ENCODE data around the gene TACC2. TPM values are rescaled to one million over a fixed set of nuclear protein-coding genes. Genes with fewer than 3 reads are reported as not detected.

TACC2 gene
- total and polyA plus RNA-seq, 2 experiments from 2014 or later = 30.8 to 35.9 TPM

DNA sequence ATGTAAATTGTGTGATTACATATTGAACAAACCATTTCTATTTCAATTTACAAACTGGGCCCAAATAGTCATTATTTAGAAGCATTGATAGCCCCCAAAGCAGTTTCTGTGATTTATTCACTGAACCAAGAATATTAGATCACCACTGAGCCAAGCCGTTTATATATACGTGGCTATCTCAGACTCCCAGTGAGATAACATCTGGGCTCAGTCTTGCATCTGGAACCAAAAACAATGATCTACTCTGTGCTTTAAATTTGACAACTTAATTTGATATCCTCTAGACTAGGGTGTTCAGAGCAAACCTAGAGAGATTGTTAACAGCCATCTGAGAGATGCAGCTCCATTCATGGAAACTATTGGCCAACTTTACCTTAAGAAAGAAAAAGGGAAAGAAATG lies 240.7 kb downstream of the TACC2 start:
- Histone ChIP-seq H3K9me2 (ENCODE audit: insufficient read depth) (no peaks in the 10 kb centered on the region), H3K27ac (ENCODE audit: low read depth) (no peak overlapping the region), H3K27me3 (ENCODE audit: insufficient read depth) (no peaks in the 10 kb centered on the region), H3K36me3 (ENCODE audit: insufficient read depth) (peaks cover 30% of the 10 kb centered on the region), H3F3A (replicated peaks; ENCODE audit: low read depth) (no peaks in the 10 kb centered on the region), H3K4me2 (no peak overlapping the region), H3K4me1 (ENCODE audit: insufficient read depth) (no peaks in the 10 kb centered on the region), H3K79me2 (replicated peaks; ENCODE audit: insufficient read depth) (no peaks in the 10 kb centered on the region), H4K20me1 (replicated peaks; ENCODE audit: insufficient read depth) (no peaks in the 10 kb centered on the region), H3K4me3 (no peak overlapping the region), H2AFZ (no peak overlapping the region)
- no peak for ATAC-seq
- TF ChIP-seq, protein P1, sequence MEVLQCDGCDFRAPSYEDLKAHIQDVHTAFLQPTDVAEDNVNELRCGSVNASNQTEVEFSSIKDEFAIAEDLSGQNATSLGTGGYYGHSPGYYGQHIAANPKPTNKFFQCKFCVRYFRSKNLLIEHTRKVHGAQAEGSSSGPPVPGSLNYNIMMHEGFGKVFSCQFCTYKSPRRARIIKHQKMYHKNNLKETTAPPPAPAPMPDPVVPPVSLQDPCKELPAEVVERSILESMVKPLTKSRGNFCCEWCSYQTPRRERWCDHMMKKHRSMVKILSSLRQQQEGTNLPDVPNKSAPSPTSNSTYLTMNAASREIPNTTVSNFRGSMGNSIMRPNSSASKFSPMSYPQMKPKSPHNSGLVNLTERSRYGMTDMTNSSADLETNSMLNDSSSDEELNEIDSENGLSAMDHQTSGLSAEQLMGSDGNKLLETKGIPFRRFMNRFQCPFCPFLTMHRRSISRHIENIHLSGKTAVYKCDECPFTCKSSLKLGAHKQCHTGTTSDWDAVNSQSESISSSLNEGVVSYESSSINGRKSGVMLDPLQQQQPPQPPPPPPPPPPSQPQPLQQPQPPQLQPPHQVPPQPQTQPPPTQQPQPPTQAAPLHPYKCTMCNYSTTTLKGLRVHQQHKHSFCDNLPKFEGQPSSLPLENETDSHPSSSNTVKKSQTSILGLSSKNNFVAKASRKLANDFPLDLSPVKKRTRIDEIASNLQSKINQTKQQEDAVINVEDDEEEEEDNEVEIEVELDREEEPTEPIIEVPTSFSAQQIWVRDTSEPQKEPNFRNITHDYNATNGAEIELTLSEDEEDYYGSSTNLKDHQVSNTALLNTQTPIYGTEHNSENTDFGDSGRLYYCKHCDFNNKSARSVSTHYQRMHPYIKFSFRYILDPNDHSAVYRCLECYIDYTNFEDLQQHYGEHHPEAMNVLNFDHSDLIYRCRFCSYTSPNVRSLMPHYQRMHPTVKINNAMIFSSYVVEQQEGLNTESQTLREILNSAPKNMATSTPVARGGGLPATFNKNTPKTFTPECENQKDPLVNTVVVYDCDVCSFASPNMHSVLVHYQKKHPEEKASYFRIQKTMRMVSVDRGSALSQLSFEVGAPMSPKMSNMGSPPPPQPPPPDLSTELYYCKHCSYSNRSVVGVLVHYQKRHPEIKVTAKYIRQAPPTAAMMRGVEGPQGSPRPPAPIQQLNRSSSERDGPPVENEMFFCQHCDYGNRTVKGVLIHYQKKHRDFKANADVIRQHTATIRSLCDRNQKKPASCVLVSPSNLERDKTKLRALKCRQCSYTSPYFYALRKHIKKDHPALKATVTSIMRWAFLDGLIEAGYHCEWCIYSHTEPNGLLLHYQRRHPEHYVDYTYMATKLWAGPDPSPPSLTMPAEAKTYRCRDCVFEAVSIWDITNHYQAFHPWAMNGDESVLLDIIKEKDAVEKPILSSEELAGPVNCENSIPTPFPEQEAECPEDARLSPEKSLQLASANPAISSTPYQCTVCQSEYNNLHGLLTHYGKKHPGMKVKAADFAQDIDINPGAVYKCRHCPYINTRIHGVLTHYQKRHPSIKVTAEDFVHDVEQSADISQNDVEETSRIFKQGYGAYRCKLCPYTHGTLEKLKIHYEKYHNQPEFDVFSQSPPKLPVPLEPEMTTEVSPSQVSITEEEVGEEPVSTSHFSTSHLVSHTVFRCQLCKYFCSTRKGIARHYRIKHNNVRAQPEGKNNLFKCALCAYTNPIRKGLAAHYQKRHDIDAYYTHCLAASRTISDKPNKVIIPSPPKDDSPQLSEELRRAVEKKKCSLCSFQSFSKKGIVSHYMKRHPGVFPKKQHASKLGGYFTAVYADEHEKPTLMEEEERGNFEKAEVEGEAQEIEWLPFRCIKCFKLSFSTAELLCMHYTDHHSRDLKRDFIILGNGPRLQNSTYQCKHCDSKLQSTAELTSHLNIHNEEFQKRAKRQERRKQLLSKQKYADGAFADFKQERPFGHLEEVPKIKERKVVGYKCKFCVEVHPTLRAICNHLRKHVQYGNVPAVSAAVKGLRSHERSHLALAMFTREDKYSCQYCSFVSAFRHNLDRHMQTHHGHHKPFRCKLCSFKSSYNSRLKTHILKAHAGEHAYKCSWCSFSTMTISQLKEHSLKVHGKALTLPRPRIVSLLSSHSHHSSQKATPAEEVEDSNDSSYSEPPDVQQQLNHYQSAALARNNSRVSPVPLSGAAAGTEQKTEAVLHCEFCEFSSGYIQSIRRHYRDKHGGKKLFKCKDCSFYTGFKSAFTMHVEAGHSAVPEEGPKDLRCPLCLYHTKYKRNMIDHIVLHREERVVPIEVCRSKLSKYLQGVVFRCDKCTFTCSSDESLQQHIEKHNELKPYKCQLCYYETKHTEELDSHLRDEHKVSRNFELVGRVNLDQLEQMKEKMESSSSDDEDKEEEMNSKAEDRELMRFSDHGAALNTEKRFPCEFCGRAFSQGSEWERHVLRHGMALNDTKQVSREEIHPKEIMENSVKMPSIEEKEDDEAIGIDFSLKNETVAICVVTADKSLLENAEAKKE (CRISPR knock-in tag; IDR thresholded peaks at IDR 0.05) = no peak
- no peak for TF ChIP-seq EZH2 (IDR thresholded peaks at IDR 0.05; ENCODE audit: low read depth, unreplicated experiment)
- TF ChIP-seq ZNF331 (CRISPR knock-in tag; IDR thresholded peaks at IDR 0.05; ENCODE audit: low read depth) = no peak
- no peak for TF ChIP-seq NANOG (IDR thresholded peaks at IDR 0.05; ENCODE audit: borderline replicate concordance)
- no peak for TF ChIP-seq JUNB (IDR thresholded peaks at IDR 0.05; ENCODE audit: unreplicated experiment)
- TF ChIP-seq ZNF114 (CRISPR knock-in tag; IDR thresholded peaks at IDR 0.05) = no peak
- TF ChIP-seq EZH2phosphoT487 (IDR thresholded peaks at IDR 0.05; ENCODE audit: unreplicated experiment) = no peak
- TF ChIP-seq POLR2AphosphoS5 (IDR thresholded peaks at IDR 0.05; ENCODE audit: low read depth) = no peak
- TF ChIP-seq, protein P2, sequence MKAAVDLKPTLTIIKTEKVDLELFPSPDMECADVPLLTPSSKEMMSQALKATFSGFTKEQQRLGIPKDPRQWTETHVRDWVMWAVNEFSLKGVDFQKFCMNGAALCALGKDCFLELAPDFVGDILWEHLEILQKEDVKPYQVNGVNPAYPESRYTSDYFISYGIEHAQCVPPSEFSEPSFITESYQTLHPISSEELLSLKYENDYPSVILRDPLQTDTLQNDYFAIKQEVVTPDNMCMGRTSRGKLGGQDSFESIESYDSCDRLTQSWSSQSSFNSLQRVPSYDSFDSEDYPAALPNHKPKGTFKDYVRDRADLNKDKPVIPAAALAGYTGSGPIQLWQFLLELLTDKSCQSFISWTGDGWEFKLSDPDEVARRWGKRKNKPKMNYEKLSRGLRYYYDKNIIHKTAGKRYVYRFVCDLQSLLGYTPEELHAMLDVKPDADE (IDR thresholded peaks at IDR 0.05) = no peak
- TF ChIP-seq CREB1 (CRISPR knock-in tag; IDR thresholded peaks at IDR 0.05; ENCODE audit: low read depth) = no peak
- TF ChIP-seq, protein P3, sequence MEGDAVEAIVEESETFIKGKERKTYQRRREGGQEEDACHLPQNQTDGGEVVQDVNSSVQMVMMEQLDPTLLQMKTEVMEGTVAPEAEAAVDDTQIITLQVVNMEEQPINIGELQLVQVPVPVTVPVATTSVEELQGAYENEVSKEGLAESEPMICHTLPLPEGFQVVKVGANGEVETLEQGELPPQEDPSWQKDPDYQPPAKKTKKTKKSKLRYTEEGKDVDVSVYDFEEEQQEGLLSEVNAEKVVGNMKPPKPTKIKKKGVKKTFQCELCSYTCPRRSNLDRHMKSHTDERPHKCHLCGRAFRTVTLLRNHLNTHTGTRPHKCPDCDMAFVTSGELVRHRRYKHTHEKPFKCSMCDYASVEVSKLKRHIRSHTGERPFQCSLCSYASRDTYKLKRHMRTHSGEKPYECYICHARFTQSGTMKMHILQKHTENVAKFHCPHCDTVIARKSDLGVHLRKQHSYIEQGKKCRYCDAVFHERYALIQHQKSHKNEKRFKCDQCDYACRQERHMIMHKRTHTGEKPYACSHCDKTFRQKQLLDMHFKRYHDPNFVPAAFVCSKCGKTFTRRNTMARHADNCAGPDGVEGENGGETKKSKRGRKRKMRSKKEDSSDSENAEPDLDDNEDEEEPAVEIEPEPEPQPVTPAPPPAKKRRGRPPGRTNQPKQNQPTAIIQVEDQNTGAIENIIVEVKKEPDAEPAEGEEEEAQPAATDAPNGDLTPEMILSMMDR (conservative IDR thresholded peaks at IDR 0.05; ENCODE audit: low read depth in 2 of 2) = no peak
- peaks cover 2% of the 10 kb centered on the region for H3K27me3 Mint-ChIP-seq (ENCODE audit: insufficient read depth, low read depth, poor library complexity)
- H3K36me3 Mint-ChIP-seq (ENCODE audit: low read depth) = peaks cover 61% of the 10 kb centered on the region
- no peaks in the 10 kb centered on the region for H3K9me3 Mint-ChIP-seq
- H3K4me1 Mint-ChIP-seq = no peaks in the 10 kb centered on the region
- DNase-seq (ENCODE audit: low spot score) = no peak
- H3K27ac Mint-ChIP-seq = no peak overlapping the region
- H3K4me3 Mint-ChIP-seq = no peak overlapping the region
